Measurements from ENCODE around the gene VRK1.
"Not testable (repeated sequence)": the region's sequence is repeated elsewhere in the genome, so short reads cannot be mapped to it uniquely, and the experiment has no call there.

Gene VRK1

GRCh38 chr14:96827290-96827689 lies 30.1 kb downstream of the VRK1 start:
- DNase-seq = no peak

- no peak for DNase-seq
Measured at GRCh38 chr14:96829791-96830190, 32.6 kb downstream of the VRK1 start.

- DNase-seq = no peak
Measured at GRCh38 chr14:96830946-96831345, 33.8 kb downstream of the VRK1 start.

- no peak for DNase-seq
Measured at GRCh38 chr14:96832351-96832750, 35.2 kb downstream of the VRK1 start.

GRCh38 chr14:96838449-96838848 lies 41.3 kb downstream of the VRK1 start:
- no peak for DNase-seq

- no peak for DNase-seq
Measured at GRCh38 chr14:96839251-96839650, 42.1 kb downstream of the VRK1 start.

- no peak for DNase-seq
Measured at GRCh38 chr14:96843137-96843536, 46.0 kb downstream of the VRK1 start.

GRCh38 chr14:96844857-96845570 lies 47.8 kb downstream of the VRK1 start:
- DNase-seq = no peak

GRCh38 chr14:96847451-96847850 lies 50.3 kb downstream of the VRK1 start:
- DNase-seq = no peak

- no peak for DNase-seq
Measured at GRCh38 chr14:96848011-96848410, 50.8 kb downstream of the VRK1 start.

- no peak for DNase-seq
Measured at GRCh38 chr14:96849733-96850132, 52.6 kb downstream of the VRK1 start.

GRCh38 chr14:96851694-96852381 lies 54.7 kb downstream of the VRK1 start:
- DNase-seq = no peak

- peak in 1 of 2 donors; percentile 31 for DNase-seq
Measured at GRCh38 chr14:96852823-96853422, 55.7 kb downstream of the VRK1 start.

GRCh38 chr14:96858643-96859042 lies 61.5 kb downstream of the VRK1 start:
- no peak for DNase-seq

GRCh38 chr14:96861568-96862310 lies 64.6 kb downstream of the VRK1 start:
- DNase-seq = no peak

- no peak for DNase-seq
Measured at GRCh38 chr14:96863327-96863985, 66.3 kb downstream of the VRK1 start.

- DNase-seq = no peak
Measured at GRCh38 chr14:96863986-96864330, 66.8 kb downstream of the VRK1 start.

- DNase-seq = no peak
Measured at GRCh38 chr14:96867634-96868033, 70.5 kb downstream of the VRK1 start.

- DNase-seq = no peak
Measured at GRCh38 chr14:96874127-96874526, 76.9 kb downstream of the VRK1 start.

- DNase-seq = no peak
Measured at GRCh38 chr14:96876747-96877146, 79.6 kb downstream of the VRK1 start.

GRCh38 chr14:96881713-96882112 lies 84.5 kb downstream of the VRK1 start:
- no peak for DNase-seq

- DNase-seq = not testable (repeated sequence)
Measured at GRCh38 chr14:96883974-96884373, 86.8 kb downstream of the VRK1 start.

GRCh38 chr14:96888158-96888557 lies 91.0 kb downstream of the VRK1 start:
- DNase-seq = no peak

Data from CD4-positive, alpha-beta T cell treated with Interleukin-1 beta for 1 hour (primary cell).